Neural cell (in vitro differentiated cells): ENCODE measurements around the gene HIVEP3. TPM values are rescaled to one million over a fixed set of nuclear protein-coding genes. Genes with fewer than 3 reads are reported as not detected.

Experiments
- H2AFZ ChIP-seq: fragments of 200-600, 300-800 bp; sonication (generic), shearing (Covaris generic); 2 replicates; pipeline ENCODE4 v1.6.0; 2014; ENCODE audit warnings: low read depth, mild to moderate bottlenecking, antibody characterized with exemption, low read length, moderate library complexity
- H3F3A ChIP-seq: fragments of 200-600 bp; shearing (Covaris generic); 2 replicates; pipeline ENCODE4 v1.6.1; 2016; ENCODE audit warnings: mild to moderate bottlenecking, moderate library complexity, mixed read lengths, antibody characterized with exemption, low read length; ENCODE audit not compliant: insufficient read depth, poor library complexity, severe bottlenecking
- H3K27ac ChIP-seq: fragments of 200-600, 300-800 bp; sonication (generic), shearing (Covaris generic); 2 replicates; pipeline ENCODE4 v1.5.1; 2014; ENCODE audit warnings: mild to moderate bottlenecking, low read length, moderate library complexity
- H3K27me3 ChIP-seq: fragments of 300-800, 200-600 bp; sonication (generic), shearing (Covaris generic); 2 replicates; pipeline ENCODE4 v1.6.0; 2014; ENCODE audit warnings: mild to moderate bottlenecking, low read depth, low read length, moderate library complexity; ENCODE audit not compliant: insufficient read depth
- H3K36me3 ChIP-seq: fragments of 300-800, 200-600 bp; sonication (generic), shearing (Covaris generic); 2 replicates; pipeline ENCODE4 v1.5.1; 2014; ENCODE audit warnings: mild to moderate bottlenecking, antibody characterized with exemption, low read length, moderate library complexity; ENCODE audit not compliant: insufficient read depth
- H3K4me2 ChIP-seq: fragments of 300-800, 200-600 bp; sonication (generic), shearing (Covaris generic); 2 replicates; pipeline ENCODE4 v1.6.0; 2014; ENCODE audit warnings: mild to moderate bottlenecking, low read length
- H3K4me3 ChIP-seq: fragments of 300-800, 200-600 bp; sonication (generic), shearing (Covaris generic); 2 replicates; pipeline ENCODE4 v1.5.1; 2014; ENCODE audit warnings: mild to moderate bottlenecking, low read length, moderate library complexity
- H3K79me2 ChIP-seq: fragments of 200-600 bp; shearing (Covaris generic); replicated peaks from 2 replicates; pipeline ENCODE4 v1.6.0; 2014; ENCODE audit warnings: mild to moderate bottlenecking, low read length, moderate library complexity; ENCODE audit not compliant: insufficient read depth
- H3K9ac ChIP-seq: fragments of 300-800, 200-600 bp; sonication (generic), shearing (Covaris generic); 2 replicates; pipeline ENCODE4 v1.6.1; 2016; ENCODE audit warnings: mild to moderate bottlenecking, low read length, mixed read lengths
- H3K9me2 ChIP-seq: fragments of 200-600 bp; shearing (Covaris generic); 2 replicates; pipeline ENCODE4 v1.6.1; 2016; ENCODE audit warnings: mild to moderate bottlenecking, low read length, mixed read lengths; ENCODE audit not compliant: insufficient read depth
- H3K9me3 ChIP-seq: fragments of 200-600, 300-800 bp; sonication (generic), shearing (Covaris generic); 2 replicates; pipeline ENCODE4 v1.6.1; 2016; ENCODE audit warnings: mild to moderate bottlenecking, mixed run types, low read length, moderate library complexity, mixed read lengths
- H4K20me1 ChIP-seq: fragments of 200-600 bp; shearing (Covaris generic); 2 replicates; pipeline ENCODE4 v1.6.1; 2016; ENCODE audit warnings: mild to moderate bottlenecking, mixed run types; ENCODE audit not compliant: insufficient read depth
- EP300 ChIP-seq: fragments of 450-650 bp; conservative IDR thresholded peaks from 2 replicates; pipeline ENCODE4 v1.6.1; 2014; ENCODE audit warnings: antibody characterized with exemption, mild to moderate bottlenecking, moderate library complexity; ENCODE audit not compliant: poor library complexity, severe bottlenecking
- EZH2 ChIP-seq: fragments of 200-600, 300-800 bp; shearing (Covaris generic), sonication (generic); IDR thresholded peaks from 2 replicates; pipeline ENCODE4 v1.6.1; 2014; ENCODE audit warnings: antibody characterized with exemption, low read length, borderline replicate concordance, mild to moderate bottlenecking; ENCODE audit not compliant: insufficient read depth, poor library complexity, severe bottlenecking
- MXI1 ChIP-seq: fragments of 450-650 bp; conservative IDR thresholded peaks from 2 replicates; pipeline ENCODE4 v1.6.1; 2014; ENCODE audit warnings: antibody characterized with exemption, mild to moderate bottlenecking; ENCODE audit not compliant: poor library complexity, severe bottlenecking
- POLR2AphosphoS5 ChIP-seq: IDR thresholded peaks from 2 replicates; pipeline ENCODE4 v1.6.1; 2012
- RAD21 ChIP-seq: fragments of 450-650 bp; conservative IDR thresholded peaks from 2 replicates; pipeline ENCODE4 v1.6.1; 2014; ENCODE audit warnings: antibody characterized with exemption, mild to moderate bottlenecking, moderate library complexity
- REST ChIP-seq: IDR thresholded peaks from 2 replicates; pipeline ENCODE4 v1.6.1; 2012; ENCODE audit warnings: borderline replicate concordance
- SMC3 ChIP-seq: fragments of 450-650 bp; conservative IDR thresholded peaks from 2 replicates; pipeline ENCODE4 v1.6.1; 2014; ENCODE audit warnings: antibody characterized with exemption, mild to moderate bottlenecking, moderate library complexity; ENCODE audit not compliant: poor library complexity
- TAF1 ChIP-seq: IDR thresholded peaks from 2 replicates; pipeline ENCODE4 v1.6.1; 2012; ENCODE audit warnings: low read depth
- polyA plus RNA-seq: library from polyadenylated mRNA; depleted of rRNA; stranded (reverse); fragments of >200 nt; gene quantifications from 2 replicates; pipeline ENCODE4 v1.2.3, GENCODE V29; 2014
- TF ChIP-seq, protein P1 (sequence below): fragments of 450-650 bp; IDR thresholded peaks from 2 replicates; pipeline ENCODE4 v1.5.1; 2014; ENCODE audit warnings: antibody characterized with exemption, mild to moderate bottlenecking, moderate library complexity; ENCODE audit not compliant: poor library complexity, severe bottlenecking

Gene HIVEP3
- polyA plus RNA-seq, 1 donor from 2014 or later, result 2.6 TPM

- H3K27ac ChIP-seq, result no peak overlapping the region
- peak overlapping the region; percentile 69 for H3K4me3 ChIP-seq
- no peaks in the 10 kb centered on the region for H3K36me3 ChIP-seq
- no peaks in the 10 kb centered on the region for H4K20me1 ChIP-seq
- no peaks in the 10 kb centered on the region for H3K9me3 ChIP-seq
- H3F3A ChIP-seq, result no peaks in the 10 kb centered on the region
- H3K79me2 ChIP-seq, result no peaks in the 10 kb centered on the region
- no peak overlapping the region for H3K4me2 ChIP-seq
- H3K27me3 ChIP-seq, result peaks cover 22% of the 10 kb centered on the region
- no peaks in the 10 kb centered on the region for H3K9me2 ChIP-seq
- TF ChIP-seq REST, result no peak
- TF ChIP-seq SMC3, result peak; percentile 26
- peak overlapping the region; percentile 56 for H3K9ac ChIP-seq
- H2AFZ ChIP-seq, result no peak overlapping the region
Observed at GRCh38 chr1:41661428-41662060, 257.2 kb downstream of the HIVEP3 start.

GRCh38 chr1:41660570-41661427 is 257.9 kb downstream of the HIVEP3 start:
- Histone ChIP-seq H3K9ac (no peak overlapping the region), H3K4me2 (no peak overlapping the region), H3K36me3 (no peaks in the 10 kb centered on the region), H3K4me3 (peak overlapping the region; percentile 69), H3K79me2 (no peaks in the 10 kb centered on the region), H2AFZ (no peak overlapping the region), H3K9me2 (no peaks in the 10 kb centered on the region), H3K27ac (no peak overlapping the region), H3K27me3 (peaks cover 22% of the 10 kb centered on the region), H4K20me1 (no peaks in the 10 kb centered on the region), H3F3A (no peaks in the 10 kb centered on the region), H3K9me3 (no peaks in the 10 kb centered on the region)
- TF ChIP-seq POLR2AphosphoS5 (no peak), TAF1 (no peak), EZH2 (no peak), REST (no peak), RAD21 (no peak), SMC3 (no peak), MXI1 (no peak), EP300 (no peak)
- TF ChIP-seq, protein P1, sequence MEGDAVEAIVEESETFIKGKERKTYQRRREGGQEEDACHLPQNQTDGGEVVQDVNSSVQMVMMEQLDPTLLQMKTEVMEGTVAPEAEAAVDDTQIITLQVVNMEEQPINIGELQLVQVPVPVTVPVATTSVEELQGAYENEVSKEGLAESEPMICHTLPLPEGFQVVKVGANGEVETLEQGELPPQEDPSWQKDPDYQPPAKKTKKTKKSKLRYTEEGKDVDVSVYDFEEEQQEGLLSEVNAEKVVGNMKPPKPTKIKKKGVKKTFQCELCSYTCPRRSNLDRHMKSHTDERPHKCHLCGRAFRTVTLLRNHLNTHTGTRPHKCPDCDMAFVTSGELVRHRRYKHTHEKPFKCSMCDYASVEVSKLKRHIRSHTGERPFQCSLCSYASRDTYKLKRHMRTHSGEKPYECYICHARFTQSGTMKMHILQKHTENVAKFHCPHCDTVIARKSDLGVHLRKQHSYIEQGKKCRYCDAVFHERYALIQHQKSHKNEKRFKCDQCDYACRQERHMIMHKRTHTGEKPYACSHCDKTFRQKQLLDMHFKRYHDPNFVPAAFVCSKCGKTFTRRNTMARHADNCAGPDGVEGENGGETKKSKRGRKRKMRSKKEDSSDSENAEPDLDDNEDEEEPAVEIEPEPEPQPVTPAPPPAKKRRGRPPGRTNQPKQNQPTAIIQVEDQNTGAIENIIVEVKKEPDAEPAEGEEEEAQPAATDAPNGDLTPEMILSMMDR, result no peak
